Activated CD8-positive, alpha-beta T cell treated with anti-CD3 and anti-CD28 coated beads, Interleukin-2, amount 10 ng/mL, durations not matched to agents 7 days and 5 days (primary cell): ENCODE measurements around the gene APBA1. TPM values are rescaled to one million over a fixed set of nuclear protein-coding genes. Genes with fewer than 3 reads are reported as not detected.

ENCODE experiments used
- ATAC-seq: fragments of 150-1000 bp; cut with Tn5 transposase; one replicate; pipeline ENCODE4 v1.10.0; 2021; ENCODE audit warnings: moderate library complexity
- CTCF ChIA-PET: fragments of 350-600 bp; sonication (Branson Sonifier 250); formaldehyde crosslinking; loops from one replicate; lab custom pipeline; 2021; ENCODE audit warnings: antibody characterized with exemption; lab: Charles Lee
- POLR2A ChIA-PET: fragments of 350-600 bp; sonication (Branson Sonifier 250); formaldehyde crosslinking; loops from one replicate; lab custom pipeline; 2021; ENCODE audit warnings: antibody characterized with exemption; lab: Charles Lee
- DNase-seq: peaks from one replicate; pipeline ENCODE4 v3.0.0-alpha.2; 2020
- H3K27ac Mint-ChIP-seq: one replicate; pipeline ENCODE4 v1.8.0; 2021; ENCODE audit warnings: mild to moderate bottlenecking, mixed read lengths
- H3K27me3 Mint-ChIP-seq: one replicate; pipeline ENCODE4 v1.8.0; 2021; ENCODE audit warnings: low read depth, mixed read lengths
- H3K36me3 Mint-ChIP-seq: one replicate; pipeline ENCODE4 v1.8.0; 2021; ENCODE audit warnings: low read depth, mixed read lengths
- H3K4me1 Mint-ChIP-seq: one replicate; pipeline ENCODE4 v1.8.0; 2021; ENCODE audit warnings: low read depth, mixed read lengths
- H3K4me3 Mint-ChIP-seq: one replicate; pipeline ENCODE4 v1.8.0; 2021; ENCODE audit warnings: mild to moderate bottlenecking, mixed read lengths
- H3K9me3 Mint-ChIP-seq: one replicate; pipeline ENCODE4 v1.8.0; 2022; ENCODE audit warnings: mixed read lengths; ENCODE audit not compliant: insufficient read depth
- total RNA-seq, 2 experiments: library from RNA; stranded (reverse); gene quantifications; one replicate each; pipeline ENCODE4 v1.2.3, GENCODE V29; 2021

APBA1 gene
- total RNA-seq, 2 experiments from 2014 or later, result 0.13 TPM

DNA sequence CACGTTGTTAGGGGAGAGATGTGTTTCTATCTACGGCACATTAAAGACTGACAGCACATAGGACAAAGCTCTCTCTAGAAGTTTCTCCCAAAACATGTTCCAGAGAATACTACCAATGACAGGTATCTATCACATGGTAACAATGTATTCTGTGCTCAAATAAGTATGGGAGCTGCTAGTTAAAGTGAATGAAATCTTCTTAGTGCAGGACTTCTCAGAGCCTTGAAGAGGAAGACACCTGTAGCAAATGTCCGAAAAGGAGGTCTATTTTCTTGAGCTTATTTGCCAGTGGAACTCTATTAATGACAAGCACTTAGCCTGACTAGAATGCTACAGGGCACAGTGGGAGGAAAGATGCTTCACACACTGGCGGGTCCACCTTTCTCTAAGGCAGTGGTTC, 209.8 kb downstream of the APBA1 start:
- no peak overlapping the region for H3K4me3 Mint-ChIP-seq
- no peaks in the 10 kb centered on the region for H3K36me3 Mint-ChIP-seq
- ATAC-seq, result no peak
- H3K27ac Mint-ChIP-seq, result no peak overlapping the region
- ChIA-PET CTCF (interaction anchor here (0.7 to 1.4 kb wide), 2 partner anchors 40 to 86 kb away, joined by 3 to 4 read pairs; no protein-coding TSS in a partner anchor), POLR2A (no interaction called here)
- no peaks in the 10 kb centered on the region for H3K27me3 Mint-ChIP-seq
- H3K4me1 Mint-ChIP-seq, result no peaks in the 10 kb centered on the region
- no peaks in the 10 kb centered on the region for H3K9me3 Mint-ChIP-seq
- DNase-seq, result no peak

DNA sequence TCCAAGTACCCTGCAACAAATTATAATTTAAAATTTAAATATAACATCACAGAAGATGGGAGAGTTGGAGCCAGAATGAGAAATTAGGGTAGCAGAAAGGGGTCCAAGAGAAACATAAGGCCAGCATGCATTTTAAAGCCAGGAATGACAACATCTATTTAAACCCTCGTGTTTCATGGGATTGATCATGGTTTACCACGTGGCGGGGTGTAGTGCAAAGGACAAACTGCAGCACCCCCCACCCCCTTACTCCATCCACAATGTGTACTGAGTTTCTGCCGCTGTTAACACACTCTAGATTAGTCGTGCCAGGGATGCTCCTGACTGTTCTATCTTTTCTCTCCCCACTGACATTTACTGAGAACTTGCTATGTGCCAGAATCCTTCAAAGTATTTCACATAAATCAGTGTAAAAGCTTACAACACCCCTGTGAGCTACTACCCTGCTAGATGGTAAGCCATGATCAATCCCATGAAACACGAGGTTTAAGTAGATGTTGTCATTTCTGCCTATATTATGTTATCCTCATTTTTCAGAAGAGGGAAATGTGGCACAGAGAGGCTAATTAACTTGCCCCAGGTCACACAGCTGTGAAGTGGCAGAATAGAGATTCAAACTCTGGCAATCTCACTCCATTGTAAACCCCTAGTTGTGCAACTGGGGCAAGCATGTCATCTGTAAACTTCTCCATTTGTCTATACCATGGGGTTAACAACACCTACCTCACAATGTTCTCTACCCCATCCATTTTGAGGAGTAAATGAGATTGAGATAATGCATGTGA, 210.9 kb downstream of the APBA1 start:
- Mint-ChIP-seq H3K4me1 (no peaks in the 10 kb centered on the region), H3K36me3 (no peaks in the 10 kb centered on the region), H3K27me3 (no peaks in the 10 kb centered on the region), H3K4me3 (no peak overlapping the region), H3K9me3 (no peaks in the 10 kb centered on the region), H3K27ac (no peak overlapping the region)
- CTCF ChIA-PET, result interaction anchor here (1.4 kb wide), 1 partner anchor 39 kb away, joined by 4 read pairs; no protein-coding TSS in a partner anchor
- no peak for ATAC-seq
- POLR2A ChIA-PET, result no interaction called here
- DNase-seq, result no peak

DNA sequence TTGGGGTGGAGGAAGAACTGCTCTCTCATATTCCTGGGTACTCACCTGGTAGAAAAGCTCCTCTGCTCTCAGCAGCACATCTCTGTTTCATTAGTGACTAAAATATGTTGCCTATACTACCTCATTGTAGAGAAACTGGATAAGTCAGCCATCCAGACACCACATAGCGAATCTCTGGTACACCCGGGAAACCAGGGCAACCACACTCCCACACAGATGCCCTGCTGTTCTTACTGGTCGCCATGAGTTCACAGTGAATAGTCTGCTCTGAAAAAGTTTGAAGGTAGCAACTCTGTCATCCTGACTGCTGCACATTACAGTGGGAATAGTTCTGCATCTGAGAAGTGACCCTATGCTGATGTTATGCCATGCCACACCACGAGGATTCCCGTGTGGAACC, 212.2 kb downstream of the APBA1 start:
- Mint-ChIP-seq H3K36me3 (no peaks in the 10 kb centered on the region), H3K27me3 (no peaks in the 10 kb centered on the region), H3K9me3 (no peaks in the 10 kb centered on the region), H3K27ac (no peak overlapping the region), H3K4me3 (no peak overlapping the region), H3K4me1 (no peaks in the 10 kb centered on the region)
- DNase-seq (no peak), ATAC-seq (no peak)
- ChIA-PET POLR2A (no interaction called here), CTCF (no interaction called here)

DNA sequence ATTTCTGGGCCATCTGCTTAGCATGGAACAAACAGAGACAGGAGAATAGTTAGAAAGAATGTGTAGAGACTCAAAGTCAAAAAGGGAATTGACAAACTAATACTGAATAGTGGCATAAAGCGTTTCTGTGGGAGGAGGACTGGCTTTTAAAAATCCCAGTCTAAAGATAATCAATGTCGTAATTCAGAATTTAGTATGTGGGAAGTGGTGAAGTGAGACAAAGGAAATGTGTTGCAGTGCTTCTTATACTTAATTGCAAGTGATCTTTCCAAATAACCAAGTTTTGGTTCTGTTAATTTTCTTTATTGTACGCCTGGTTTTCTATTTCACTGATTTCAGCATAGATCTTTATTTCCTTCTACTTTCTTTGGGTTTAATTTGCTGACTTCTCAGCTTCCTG, 214.0 kb downstream of the APBA1 start:
- CTCF ChIA-PET, result no interaction called here
- no peaks in the 10 kb centered on the region for H3K4me1 Mint-ChIP-seq
- no peak for DNase-seq
- no peaks in the 10 kb centered on the region for H3K27me3 Mint-ChIP-seq
- ATAC-seq, result no peak
- no peaks in the 10 kb centered on the region for H3K36me3 Mint-ChIP-seq
- no peak overlapping the region for H3K4me3 Mint-ChIP-seq
- no peak overlapping the region for H3K27ac Mint-ChIP-seq
- H3K9me3 Mint-ChIP-seq, result no peaks in the 10 kb centered on the region
- POLR2A ChIA-PET, result no interaction called here

DNA sequence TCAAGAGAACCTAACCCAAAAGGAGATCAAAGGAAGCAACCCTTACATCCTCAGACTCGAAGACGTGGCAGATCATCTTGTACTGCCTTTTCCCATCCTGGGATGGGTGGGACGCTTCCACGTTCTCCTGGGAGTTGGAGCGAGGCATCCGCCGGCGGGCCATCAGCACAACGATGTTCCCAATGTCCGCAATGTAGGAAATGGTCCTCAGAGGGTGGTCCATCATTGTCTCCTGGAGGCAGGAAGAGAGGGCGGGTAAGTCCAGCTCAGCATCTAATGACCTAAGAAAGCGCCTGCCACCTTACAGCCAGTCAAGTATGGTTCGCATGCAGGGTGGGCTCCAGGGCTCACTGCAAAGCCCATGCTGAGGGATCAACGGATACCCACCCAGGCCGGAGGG, 216.0 kb downstream of the APBA1 start:
- Mint-ChIP-seq H3K4me3 (no peak overlapping the region), H3K9me3 (no peaks in the 10 kb centered on the region), H3K27me3 (no peaks in the 10 kb centered on the region), H3K27ac (no peak overlapping the region), H3K4me1 (no peaks in the 10 kb centered on the region), H3K36me3 (no peaks in the 10 kb centered on the region)
- ChIA-PET CTCF (no interaction called here), POLR2A (no interaction called here)
- DNase-seq, result no peak
- no peak for ATAC-seq

DNA sequence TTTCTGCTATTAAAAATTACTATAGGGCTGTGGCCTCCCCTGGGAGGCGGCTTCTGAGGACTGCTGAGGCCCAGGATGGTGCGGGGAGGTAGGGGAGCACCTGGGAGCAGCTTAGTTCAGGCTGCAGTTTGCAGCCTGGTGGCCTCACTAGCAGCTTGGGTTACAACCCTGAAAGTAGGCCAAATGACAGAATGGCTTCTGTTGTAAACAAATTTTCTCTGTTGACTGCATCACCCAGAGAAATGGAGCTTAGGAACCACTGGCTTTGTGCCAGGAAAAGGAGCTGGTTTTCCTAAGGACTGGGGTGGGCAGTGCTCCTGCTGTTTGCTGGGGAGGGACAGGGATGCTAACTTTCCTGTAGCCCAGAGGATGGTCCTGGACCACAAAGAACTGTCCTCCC, 216.9 kb downstream of the APBA1 start:
- POLR2A ChIA-PET, result no interaction called here
- CTCF ChIA-PET, result no interaction called here
- Mint-ChIP-seq H3K27ac (no peak overlapping the region), H3K27me3 (no peaks in the 10 kb centered on the region), H3K4me1 (no peaks in the 10 kb centered on the region), H3K9me3 (no peaks in the 10 kb centered on the region), H3K4me3 (no peak overlapping the region), H3K36me3 (no peaks in the 10 kb centered on the region)
- DNase-seq (no peak), ATAC-seq (no peak)

DNA sequence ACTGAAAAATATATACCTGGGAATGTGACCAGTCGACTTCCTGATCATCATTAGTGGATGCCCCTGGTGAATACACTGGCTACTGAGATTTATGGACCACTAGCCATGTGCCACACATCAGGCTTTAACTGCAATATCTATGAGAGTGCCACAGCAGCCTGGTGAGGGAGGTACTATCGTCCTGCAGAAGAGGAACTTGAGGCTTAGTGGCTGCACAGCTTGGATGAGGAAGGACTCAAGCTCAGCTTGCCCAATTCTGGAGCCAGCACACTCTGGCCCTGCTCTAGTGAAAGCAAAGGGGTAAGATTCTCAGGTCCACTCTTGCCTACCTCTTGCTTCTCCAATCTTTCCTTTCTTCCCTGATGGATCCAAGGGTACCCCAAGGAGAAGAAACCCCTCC, 217.8 kb downstream of the APBA1 start:
- CTCF ChIA-PET, result no interaction called here
- ATAC-seq, result no peak
- H3K4me1 Mint-ChIP-seq, result no peaks in the 10 kb centered on the region
- no peaks in the 10 kb centered on the region for H3K36me3 Mint-ChIP-seq
- no peaks in the 10 kb centered on the region for H3K27me3 Mint-ChIP-seq
- no peaks in the 10 kb centered on the region for H3K9me3 Mint-ChIP-seq
- POLR2A ChIA-PET, result no interaction called here
- no peak overlapping the region for H3K4me3 Mint-ChIP-seq
- no peak for DNase-seq
- H3K27ac Mint-ChIP-seq, result no peak overlapping the region

DNA sequence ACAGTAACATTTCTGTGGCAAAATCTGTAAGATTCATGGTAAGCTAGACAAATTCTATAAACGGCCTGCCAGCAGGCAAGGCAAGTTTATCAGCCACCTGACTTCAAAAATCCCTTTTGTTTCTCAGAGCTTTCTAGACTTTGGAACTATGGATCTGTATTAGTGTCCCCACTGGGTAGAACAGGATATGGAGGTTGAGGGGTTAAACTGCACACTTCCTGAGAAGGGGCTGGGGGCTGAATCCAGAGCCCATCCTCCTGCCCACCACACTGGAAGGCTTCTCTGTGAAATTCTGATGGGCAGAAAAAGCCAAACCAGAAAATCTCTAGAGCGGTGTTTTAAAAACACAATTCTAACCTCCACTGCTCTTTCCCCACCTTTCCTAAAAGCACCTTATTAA, 218.4 kb downstream of the APBA1 start:
- DNase-seq (no peak), ATAC-seq (no peak)
- Mint-ChIP-seq H3K27me3 (no peaks in the 10 kb centered on the region), H3K27ac (no peak overlapping the region), H3K36me3 (no peaks in the 10 kb centered on the region), H3K9me3 (no peaks in the 10 kb centered on the region), H3K4me3 (no peak overlapping the region), H3K4me1 (no peaks in the 10 kb centered on the region)
- CTCF ChIA-PET, result no interaction called here
- POLR2A ChIA-PET, result no interaction called here

DNA sequence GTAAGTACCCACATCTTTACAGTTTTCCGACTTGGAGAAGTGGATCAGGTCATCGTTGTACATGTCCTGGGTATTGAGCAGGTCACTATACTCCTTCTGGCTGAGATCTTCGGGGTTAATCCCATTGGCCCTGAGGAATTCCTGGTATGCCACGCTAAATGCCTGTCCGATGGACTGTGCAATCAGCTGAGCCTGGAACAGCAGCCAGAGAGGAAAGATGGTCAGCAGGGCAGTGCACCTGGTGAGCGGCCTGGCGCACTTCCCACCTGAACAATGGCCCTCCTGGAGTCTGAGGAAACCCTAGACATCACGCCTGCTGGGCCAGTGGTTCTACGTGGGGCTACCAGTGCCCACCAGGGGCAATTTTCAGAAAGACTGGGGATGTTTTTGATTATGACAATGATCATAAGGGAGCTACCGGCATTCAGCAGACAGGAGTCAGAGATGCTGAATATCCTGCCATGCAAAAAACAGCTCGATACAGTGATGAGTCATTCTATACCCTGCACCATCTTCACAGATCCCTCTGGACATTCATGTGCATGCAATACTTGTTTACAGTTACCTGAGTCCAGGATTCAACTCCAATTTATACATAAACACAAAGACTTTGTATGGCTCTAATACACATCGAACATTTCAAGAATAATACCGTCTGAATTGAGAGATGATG, 219.9 kb downstream of the APBA1 start:
- no peak for DNase-seq
- Mint-ChIP-seq H3K4me1 (no peaks in the 10 kb centered on the region), H3K27ac (no peak overlapping the region), H3K27me3 (no peaks in the 10 kb centered on the region), H3K36me3 (no peaks in the 10 kb centered on the region), H3K9me3 (no peaks in the 10 kb centered on the region), H3K4me3 (no peak overlapping the region)
- CTCF ChIA-PET, result no interaction called here
- no peak for ATAC-seq
- POLR2A ChIA-PET, result no interaction called here

DNA sequence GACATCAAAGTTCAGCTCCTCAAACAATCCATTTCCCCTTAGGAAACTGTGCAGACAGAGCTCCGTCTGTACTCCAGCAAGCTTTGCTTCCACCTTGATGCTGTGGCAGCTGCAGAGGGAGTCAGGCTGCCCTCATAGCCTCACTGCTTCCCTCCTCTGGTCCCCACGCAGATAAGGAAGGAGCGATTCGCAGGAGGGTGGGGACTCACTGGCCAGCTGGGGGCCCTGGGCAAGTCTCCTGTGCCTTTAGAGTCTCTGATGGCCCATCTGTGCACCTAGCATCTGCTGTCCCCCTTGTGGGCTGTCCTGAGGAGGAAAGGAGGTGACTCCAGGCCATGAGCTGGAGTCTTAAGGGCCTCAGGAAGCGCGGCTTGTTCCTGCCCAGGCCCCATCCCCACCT, 225.7 kb downstream of the APBA1 start:
- no peaks in the 10 kb centered on the region for H3K36me3 Mint-ChIP-seq
- no peaks in the 10 kb centered on the region for H3K4me1 Mint-ChIP-seq
- no peaks in the 10 kb centered on the region for H3K9me3 Mint-ChIP-seq
- H3K27ac Mint-ChIP-seq, result no peak overlapping the region
- H3K4me3 Mint-ChIP-seq, result no peak overlapping the region
- H3K27me3 Mint-ChIP-seq, result no peaks in the 10 kb centered on the region
- ChIA-PET POLR2A (no interaction called here), CTCF (no interaction called here)
- DNase-seq, result no peak
- no peak for ATAC-seq

DNA sequence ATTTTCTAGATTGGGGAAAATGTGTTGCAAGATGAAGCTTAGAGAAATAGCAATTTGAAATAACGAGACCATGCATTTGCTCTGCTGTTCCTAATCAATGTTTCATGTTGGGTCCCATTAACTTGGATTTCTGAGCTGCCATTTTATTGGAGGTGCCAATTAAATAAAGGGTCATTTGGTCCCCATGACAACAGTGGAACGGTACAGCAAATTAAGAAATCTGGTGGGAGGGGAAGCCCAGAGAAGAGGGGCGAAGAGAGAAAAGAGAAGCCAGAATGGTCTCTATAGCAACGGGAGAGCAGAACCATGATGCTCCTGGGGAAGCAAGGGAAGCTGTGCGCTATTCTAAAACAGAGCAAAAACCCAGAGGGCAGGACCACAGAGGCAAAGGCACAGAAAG, 226.9 kb downstream of the APBA1 start:
- Mint-ChIP-seq H3K4me3 (no peak overlapping the region), H3K27me3 (no peaks in the 10 kb centered on the region), H3K36me3 (no peaks in the 10 kb centered on the region), H3K27ac (no peak overlapping the region), H3K4me1 (no peaks in the 10 kb centered on the region), H3K9me3 (no peaks in the 10 kb centered on the region)
- ChIA-PET CTCF (no interaction called here), POLR2A (no interaction called here)
- ATAC-seq (no peak), DNase-seq (no peak)

DNA sequence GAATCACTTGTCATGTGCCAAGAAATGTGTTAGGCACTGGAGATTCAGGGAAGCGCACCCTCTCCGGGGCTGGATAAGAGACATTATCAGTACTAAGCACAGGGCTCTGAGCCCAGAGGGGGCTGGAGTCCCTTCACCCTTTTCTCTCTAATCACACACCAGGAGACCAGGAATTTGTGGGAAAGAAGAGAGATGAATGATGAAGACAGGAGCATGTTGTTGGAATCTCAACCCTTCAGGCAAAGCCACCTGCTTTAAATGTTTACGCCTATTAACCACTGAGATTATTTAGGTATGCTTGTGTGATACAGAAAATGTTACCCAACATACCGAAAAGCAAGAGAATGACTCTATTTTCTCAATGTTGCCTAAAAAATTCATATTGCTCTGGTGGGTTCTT, 227.4 kb downstream of the APBA1 start:
- no peak overlapping the region for H3K27ac Mint-ChIP-seq
- no peaks in the 10 kb centered on the region for H3K9me3 Mint-ChIP-seq
- no peaks in the 10 kb centered on the region for H3K27me3 Mint-ChIP-seq
- no peak overlapping the region for H3K4me3 Mint-ChIP-seq
- ChIA-PET POLR2A (no interaction called here), CTCF (no interaction called here)
- H3K36me3 Mint-ChIP-seq, result no peaks in the 10 kb centered on the region
- no peak for ATAC-seq
- DNase-seq, result no peak
- H3K4me1 Mint-ChIP-seq, result no peaks in the 10 kb centered on the region
